Activated T-helper 17 cell treated with anti-CD3 and anti-CD28 coated beads, Interleukin-2, amount 50 U/mL, for 72 hours (primary cell): ENCODE measurements around the gene NUDT19. TPM values are rescaled to one million over a fixed set of nuclear protein-coding genes. Genes with fewer than 3 reads are reported as not detected.
"Not testable (repeated sequence)": the region's sequence is repeated elsewhere in the genome, so short reads cannot be mapped to it uniquely, and the experiment has no call there.

Source experiments
- ATAC-seq: fragments of 150-1000 bp; cut with Tn5 transposase; replicated peaks from 2 replicates; pipeline ENCODE4 v1.10.0; 2021; ENCODE audit warnings: mild to moderate bottlenecking, moderate library complexity
- H3K27ac Mint-ChIP-seq: one replicate; pipeline ENCODE4 v1.8.0; 2022; ENCODE audit warnings: mixed read lengths
- H3K27me3 Mint-ChIP-seq: one replicate; pipeline ENCODE4 v1.8.0; 2022; ENCODE audit warnings: mixed read lengths
- H3K36me3 Mint-ChIP-seq: one replicate; pipeline ENCODE4 v1.8.0; 2022; ENCODE audit warnings: low read depth, mild to moderate bottlenecking, mixed read lengths
- H3K4me1 Mint-ChIP-seq: one replicate; pipeline ENCODE4 v1.8.0; 2022; ENCODE audit warnings: mixed read lengths
- H3K4me3 Mint-ChIP-seq: one replicate; pipeline ENCODE4 v1.8.0; 2022; ENCODE audit warnings: mild to moderate bottlenecking, mixed read lengths
- H3K9me3 Mint-ChIP-seq: one replicate; pipeline ENCODE4 v1.8.0; 2022; ENCODE audit warnings: mixed read lengths
- total RNA-seq, 2 donors: library from RNA; stranded (reverse); gene quantifications; one replicate each; pipeline ENCODE4 v1.2.3, GENCODE V29; 2022

Gene NUDT19
- total RNA-seq, 2 donors from 2014 or later = 14.6 to 21.4 TPM

DNA sequence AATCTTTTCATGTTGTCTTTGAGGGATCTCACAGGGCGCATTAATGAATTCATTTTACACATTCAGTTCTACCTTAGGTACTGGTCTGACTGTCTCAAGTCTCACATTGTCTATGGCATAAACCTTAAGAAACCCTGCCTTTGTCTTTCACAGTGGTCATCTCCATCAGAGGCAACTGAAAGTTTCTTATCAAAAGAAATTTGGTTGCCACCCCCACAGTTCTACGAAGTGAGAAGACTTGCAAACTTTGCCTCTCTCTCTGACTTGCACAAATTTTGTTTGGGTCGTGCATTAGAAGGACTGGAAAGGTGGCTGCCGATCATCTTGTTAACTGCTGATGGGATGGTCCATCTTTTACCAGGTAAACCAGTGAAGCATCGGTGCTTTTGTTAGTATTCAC, 17.4 kb downstream of the NUDT19 start:
- Mint-ChIP-seq H3K27me3 (no peaks in the 10 kb centered on the region), H3K4me1 (peaks cover 8% of the 10 kb centered on the region), H3K4me3 (no peak overlapping the region), H3K36me3 (peaks cover 78% of the 10 kb centered on the region), H3K9me3 (peaks cover 3% of the 10 kb centered on the region), H3K27ac (peak overlapping the region; percentile 2)
- peak; percentile 30 for ATAC-seq

- H3K4me1 Mint-ChIP-seq = peaks cover 8% of the 10 kb centered on the region
- no peak overlapping the region for H3K4me3 Mint-ChIP-seq
- no peaks in the 10 kb centered on the region for H3K9me3 Mint-ChIP-seq
- no peak overlapping the region for H3K27ac Mint-ChIP-seq
- no peaks in the 10 kb centered on the region for H3K27me3 Mint-ChIP-seq
- H3K36me3 Mint-ChIP-seq = peaks cover 74% of the 10 kb centered on the region
- ATAC-seq = no peak
Measured at GRCh38 chr19:32711747-32712146, 20.1 kb downstream of the NUDT19 start.

DNA sequence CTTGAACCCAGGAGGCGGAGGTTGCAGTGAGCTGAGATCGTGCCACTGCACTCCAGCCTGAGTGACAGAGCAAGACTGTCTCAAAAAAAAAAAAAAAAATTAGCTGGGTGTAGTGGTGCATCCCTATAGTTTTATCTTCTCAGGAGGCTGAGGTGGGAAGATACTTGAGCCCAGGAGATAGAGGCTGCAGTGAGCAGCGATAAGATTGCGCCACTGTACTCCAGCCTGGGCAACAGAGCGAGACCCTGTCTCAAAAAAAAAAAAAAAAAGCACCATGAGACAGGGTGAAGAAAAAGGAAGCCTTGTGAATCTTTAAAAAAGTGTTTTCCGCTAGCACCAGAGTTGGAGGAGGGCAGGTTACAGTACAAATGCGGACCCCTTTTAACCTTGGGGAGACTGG, 24.6 kb downstream of the NUDT19 start:
- H3K4me1 Mint-ChIP-seq, ATAC-seq, H3K27me3 Mint-ChIP-seq, H3K27ac Mint-ChIP-seq, H3K9me3 Mint-ChIP-seq, H3K4me3 Mint-ChIP-seq: not testable (repeated sequence)
- H3K36me3 Mint-ChIP-seq = peaks cover 49% of the 10 kb centered on the region

DNA sequence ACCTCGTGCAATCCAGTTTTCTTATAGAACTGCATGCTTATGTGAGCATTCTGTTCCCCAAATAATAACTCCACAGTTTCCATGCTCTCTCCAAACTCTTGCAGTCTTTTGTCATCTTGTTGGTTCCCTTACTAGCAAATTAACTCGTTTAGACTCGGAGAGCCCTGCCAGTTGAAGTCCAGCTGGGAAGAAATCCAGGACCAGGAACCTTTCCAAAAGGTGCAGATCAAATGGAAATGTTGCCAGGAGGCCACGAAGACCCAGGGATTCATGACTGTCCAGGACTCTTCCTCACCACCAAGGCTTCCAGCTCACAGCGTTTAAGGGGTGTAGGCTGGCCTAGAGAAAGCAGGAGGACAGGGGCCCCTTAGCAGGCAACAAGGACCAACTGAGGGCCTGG, 25.9 kb downstream of the NUDT19 start:
- no peak for ATAC-seq
- H3K4me3 Mint-ChIP-seq = no peak overlapping the region
- peaks cover 37% of the 10 kb centered on the region for H3K36me3 Mint-ChIP-seq
- no peaks in the 10 kb centered on the region for H3K4me1 Mint-ChIP-seq
- H3K9me3 Mint-ChIP-seq = no peaks in the 10 kb centered on the region
- H3K27me3 Mint-ChIP-seq = no peaks in the 10 kb centered on the region
- no peak overlapping the region for H3K27ac Mint-ChIP-seq

GRCh38 chr19:32718286-32718685, 26.7 kb downstream of the NUDT19 start:
- H3K9me3 Mint-ChIP-seq = no peaks in the 10 kb centered on the region
- no peaks in the 10 kb centered on the region for H3K27me3 Mint-ChIP-seq
- no peak for ATAC-seq

GRCh38 chr19:32719611-32720059, 28.0 kb downstream of the NUDT19 start, which contains the start of gene TDRD12:
Gene TDRD12, plus strand, starts transcription at chr19:32719767. Its CDS starts 306 bp downstream, at chr19:32720073.
- ATAC-seq = no peak

More at GRCh38 chr19:32718286-32718685, 26.7 kb downstream of the NUDT19 start:
- no peak overlapping the region for H3K4me3 Mint-ChIP-seq
- no peaks in the 10 kb centered on the region for H3K4me1 Mint-ChIP-seq
- H3K27ac Mint-ChIP-seq = no peak overlapping the region
- peaks cover 29% of the 10 kb centered on the region for H3K36me3 Mint-ChIP-seq

GRCh38 chr19:32720216-32720935, 28.8 kb downstream of the NUDT19 start:
- H3K4me3 Mint-ChIP-seq = no peak overlapping the region
- no peaks in the 10 kb centered on the region for H3K4me1 Mint-ChIP-seq
- no peaks in the 10 kb centered on the region for H3K27me3 Mint-ChIP-seq
- no peaks in the 10 kb centered on the region for H3K9me3 Mint-ChIP-seq
- ATAC-seq = no peak
- H3K27ac Mint-ChIP-seq = no peak overlapping the region
- peaks cover 8% of the 10 kb centered on the region for H3K36me3 Mint-ChIP-seq

More at GRCh38 chr19:32719611-32720059, 28.0 kb downstream of the NUDT19 start, which contains the start of gene TDRD12:
- Mint-ChIP-seq H3K9me3 (no peaks in the 10 kb centered on the region), H3K4me1 (no peaks in the 10 kb centered on the region), H3K4me3 (no peak within 1 kb of the TSS), H3K27me3 (no peaks in the 10 kb centered on the region), H3K27ac (no peak within 1 kb of the TSS), H3K36me3 (peaks cover 15% of the 10 kb centered on the region)

DNA sequence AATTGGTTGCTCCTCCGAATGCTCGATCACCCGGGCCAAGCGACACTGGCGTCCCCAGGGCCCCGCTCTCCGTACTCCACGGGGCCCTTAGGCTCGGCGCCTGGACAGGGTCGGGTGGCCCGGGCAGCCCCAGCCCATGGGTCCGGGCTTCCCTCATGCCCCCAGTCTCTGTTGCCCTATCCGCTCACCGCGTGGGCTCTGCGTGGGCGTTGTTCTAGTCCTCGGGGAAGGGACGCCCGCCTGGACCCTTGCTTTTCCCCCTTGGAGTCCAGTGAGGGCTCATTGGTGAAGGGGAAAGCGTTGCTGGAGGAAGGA, 29.3 kb downstream of the NUDT19 start:
- H3K4me3 Mint-ChIP-seq = no peak overlapping the region
- no peak overlapping the region for H3K27ac Mint-ChIP-seq
- H3K27me3 Mint-ChIP-seq = no peaks in the 10 kb centered on the region
- H3K4me1 Mint-ChIP-seq = no peaks in the 10 kb centered on the region
- H3K36me3 Mint-ChIP-seq = peaks cover 6% of the 10 kb centered on the region
- ATAC-seq = no peak
- no peaks in the 10 kb centered on the region for H3K9me3 Mint-ChIP-seq

DNA sequence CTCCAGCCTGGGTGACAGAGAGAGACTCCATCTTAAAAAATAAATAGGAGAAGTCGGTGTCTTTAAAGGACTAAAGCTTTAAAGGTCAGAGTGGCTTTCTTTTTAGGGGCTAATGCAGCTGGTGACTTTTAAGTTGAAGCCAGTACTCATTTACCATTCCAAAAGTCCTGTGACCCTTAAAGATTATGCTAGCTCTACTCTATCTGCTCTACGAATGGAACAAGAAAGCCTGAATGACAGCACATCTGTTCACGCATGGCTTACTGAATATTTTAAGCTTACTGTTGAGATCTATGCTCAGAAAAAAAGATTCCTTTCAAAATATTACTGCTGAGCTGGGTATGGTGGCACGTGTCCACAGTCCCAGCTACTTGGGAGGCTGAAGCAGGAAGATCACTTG, 44.3 kb downstream of the NUDT19 start:
- Mint-ChIP-seq H3K9me3 (no peaks in the 10 kb centered on the region), H3K27ac (no peak overlapping the region), H3K36me3 (no peaks in the 10 kb centered on the region), H3K27me3 (peaks cover 9% of the 10 kb centered on the region), H3K4me1 (no peaks in the 10 kb centered on the region), H3K4me3 (no peak overlapping the region)
- no peak for ATAC-seq

- no peaks in the 10 kb centered on the region for H3K36me3 Mint-ChIP-seq
- H3K9me3 Mint-ChIP-seq = no peaks in the 10 kb centered on the region
- H3K27ac Mint-ChIP-seq = no peak overlapping the region
- H3K4me1 Mint-ChIP-seq = no peaks in the 10 kb centered on the region
- ATAC-seq = no peak
- H3K4me3 Mint-ChIP-seq = no peak overlapping the region
- H3K27me3 Mint-ChIP-seq = peaks cover 9% of the 10 kb centered on the region
Measured at GRCh38 chr19:32743021-32743420, 51.4 kb downstream of the NUDT19 start.

- no peaks in the 10 kb centered on the region for H3K9me3 Mint-ChIP-seq
- no peaks in the 10 kb centered on the region for H3K36me3 Mint-ChIP-seq
- no peak overlapping the region for H3K4me3 Mint-ChIP-seq
- H3K4me1 Mint-ChIP-seq = no peaks in the 10 kb centered on the region
- peaks cover 9% of the 10 kb centered on the region for H3K27me3 Mint-ChIP-seq
- H3K27ac Mint-ChIP-seq = no peak overlapping the region
- no peak for ATAC-seq
Measured at GRCh38 chr19:32743447-32743846, 51.8 kb downstream of the NUDT19 start.

GRCh38 chr19:32744555-32745325, 53.1 kb downstream of the NUDT19 start:
- no peaks in the 10 kb centered on the region for H3K4me1 Mint-ChIP-seq
- no peaks in the 10 kb centered on the region for H3K27me3 Mint-ChIP-seq

GRCh38 chr19:32745594-32746251, 54.1 kb downstream of the NUDT19 start:
- not testable (repeated sequence) for H3K4me1 Mint-ChIP-seq, H3K36me3 Mint-ChIP-seq, H3K27ac Mint-ChIP-seq, H3K27me3 Mint-ChIP-seq, H3K9me3 Mint-ChIP-seq, H3K4me3 Mint-ChIP-seq
- ATAC-seq = peak; percentile 31

More at GRCh38 chr19:32744555-32745325, 53.1 kb downstream of the NUDT19 start:
- no peak for ATAC-seq
- H3K9me3 Mint-ChIP-seq = no peaks in the 10 kb centered on the region
- H3K27ac Mint-ChIP-seq = no peak overlapping the region
- H3K4me3 Mint-ChIP-seq = no peak overlapping the region
- H3K36me3 Mint-ChIP-seq = no peaks in the 10 kb centered on the region

DNA sequence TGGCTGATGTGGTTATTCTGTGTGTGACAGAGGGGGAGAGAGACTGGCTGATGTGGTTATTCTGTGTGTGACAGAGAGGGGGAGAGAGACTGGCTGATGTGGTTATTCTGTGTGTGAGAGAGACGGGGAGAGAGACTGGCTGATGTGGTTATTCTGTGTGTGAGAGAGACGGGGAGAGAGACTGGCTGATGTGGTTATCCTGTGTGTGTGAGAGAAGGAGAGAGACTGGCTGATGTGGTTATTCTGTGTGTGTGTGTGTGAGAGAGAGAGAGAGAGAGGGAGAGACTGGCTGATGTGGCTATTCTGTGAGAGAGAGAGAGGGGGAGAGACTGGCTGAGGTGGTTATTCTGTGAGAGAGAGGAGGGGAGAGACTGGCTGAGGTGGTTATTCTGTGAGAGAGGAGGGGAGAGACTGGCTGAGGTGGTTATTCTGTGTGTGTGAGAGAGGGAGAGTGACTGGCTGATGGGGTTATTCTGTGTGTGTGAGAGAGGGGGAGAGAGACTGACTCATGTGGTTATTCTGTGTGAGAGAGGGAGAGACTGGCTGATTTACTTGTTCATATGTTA, 55.1 kb downstream of the NUDT19 start:
- not testable (repeated sequence) for H3K27ac Mint-ChIP-seq, H3K27me3 Mint-ChIP-seq, H3K4me1 Mint-ChIP-seq, H3K4me3 Mint-ChIP-seq, H3K36me3 Mint-ChIP-seq, H3K9me3 Mint-ChIP-seq
- ATAC-seq = peak; percentile 79
